NCI-H524 treated with DMSO at 0.1 percent for 48 hours (cell line): Measurements from ENCODE around the gene NUB1.
"Not testable (repeated sequence)": the region's sequence is repeated elsewhere in the genome, so short reads cannot be mapped to it uniquely, and the experiment has no call there.

ENCODE experiments used
- DNase-seq: peaks from one replicate; lab custom pipeline; 2025; lab: John Stamatoyannopoulos, UW

The NUB1 gene

DNA sequence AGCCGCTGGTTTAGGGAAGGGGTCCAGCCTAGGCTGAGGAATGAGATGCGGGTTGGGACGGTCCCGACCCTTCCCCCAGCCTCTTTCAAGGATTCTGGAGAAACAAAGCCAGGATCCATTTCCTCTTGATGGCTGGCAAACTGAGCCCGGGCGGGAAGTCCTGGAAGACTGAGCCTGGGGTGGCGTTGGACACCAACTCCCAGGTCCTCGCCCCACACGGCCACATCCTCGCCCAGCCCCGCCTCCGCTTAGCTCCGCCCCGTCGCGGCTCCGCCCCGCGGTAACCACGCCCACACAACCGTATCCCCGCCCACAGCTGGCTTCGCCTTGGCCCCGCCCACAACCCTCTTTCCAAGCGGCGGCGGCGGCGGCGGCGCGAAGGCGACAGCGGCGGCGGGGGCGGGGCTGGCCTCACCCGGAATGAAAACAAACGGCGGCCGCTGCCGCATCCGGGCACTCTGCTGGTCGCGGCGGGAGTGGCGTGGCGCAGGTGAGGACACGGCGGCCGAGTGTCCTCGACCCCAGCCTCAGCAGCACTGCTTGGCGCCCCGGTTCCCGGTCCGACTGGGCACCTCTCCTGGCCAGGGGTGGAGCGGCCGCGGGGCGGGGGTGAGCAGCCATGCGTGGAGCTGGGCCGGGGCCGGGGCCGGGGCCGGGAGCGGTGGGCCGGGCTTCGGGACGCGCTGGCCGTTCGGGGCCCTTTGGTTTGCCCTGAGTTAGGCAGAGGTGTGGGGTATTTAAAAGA lies at the start of gene NUB1:
Gene NUB1, plus strand, starts transcription at position 456 of the 745 bp plus-strand sequence. CDS start 3,538 bp downstream, outside the sequence.
- DNase-seq: no peak

- DNase-seq: no peak
These were observed 48.8 kb upstream of the NUB1 start for GRCh38 chr7:151292850-151293249.

DNA sequence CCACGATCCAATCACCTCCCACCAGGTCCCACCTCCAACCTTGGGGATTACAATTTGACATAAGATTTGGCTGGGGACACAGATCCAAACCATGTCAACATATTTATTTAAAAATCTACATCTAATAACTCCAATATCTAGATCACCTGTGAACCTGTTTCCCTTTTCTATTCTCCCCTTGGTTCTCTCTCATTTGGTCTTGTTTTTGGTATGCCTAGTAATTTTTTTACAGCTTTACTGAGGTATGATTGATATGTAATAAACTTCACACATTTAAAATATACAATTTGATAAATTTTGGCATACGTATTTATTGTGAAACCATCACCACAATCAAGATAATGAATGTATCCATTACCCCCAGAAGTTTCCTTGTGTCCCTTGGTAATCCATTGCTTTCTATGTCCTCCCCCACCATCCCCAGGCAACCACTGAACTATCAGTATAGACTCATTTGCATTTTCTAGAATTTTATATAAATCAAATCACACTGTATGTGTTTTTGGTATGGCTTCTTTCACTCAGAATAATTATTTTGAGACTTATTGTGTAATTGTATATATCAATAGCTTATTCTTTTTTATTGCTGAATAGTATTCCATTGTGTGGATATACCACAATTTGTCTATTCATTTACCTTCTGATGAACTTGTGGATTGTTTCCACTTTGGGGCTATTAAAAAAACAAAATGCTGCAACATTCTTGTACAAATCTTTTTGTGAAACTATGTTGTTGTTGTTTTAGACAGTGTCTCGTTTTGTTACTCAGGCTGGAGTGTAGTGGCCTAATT lies 45.2 kb upstream of the NUB1 start:
- DNase-seq: no peak

GRCh38 chr7:151298765-151299164 lies 42.8 kb upstream of the NUB1 start:
- DNase-seq: no peak

- no peak for DNase-seq
These were observed 42.1 kb upstream of the NUB1 start for GRCh38 chr7:151299530-151299929.

DNA sequence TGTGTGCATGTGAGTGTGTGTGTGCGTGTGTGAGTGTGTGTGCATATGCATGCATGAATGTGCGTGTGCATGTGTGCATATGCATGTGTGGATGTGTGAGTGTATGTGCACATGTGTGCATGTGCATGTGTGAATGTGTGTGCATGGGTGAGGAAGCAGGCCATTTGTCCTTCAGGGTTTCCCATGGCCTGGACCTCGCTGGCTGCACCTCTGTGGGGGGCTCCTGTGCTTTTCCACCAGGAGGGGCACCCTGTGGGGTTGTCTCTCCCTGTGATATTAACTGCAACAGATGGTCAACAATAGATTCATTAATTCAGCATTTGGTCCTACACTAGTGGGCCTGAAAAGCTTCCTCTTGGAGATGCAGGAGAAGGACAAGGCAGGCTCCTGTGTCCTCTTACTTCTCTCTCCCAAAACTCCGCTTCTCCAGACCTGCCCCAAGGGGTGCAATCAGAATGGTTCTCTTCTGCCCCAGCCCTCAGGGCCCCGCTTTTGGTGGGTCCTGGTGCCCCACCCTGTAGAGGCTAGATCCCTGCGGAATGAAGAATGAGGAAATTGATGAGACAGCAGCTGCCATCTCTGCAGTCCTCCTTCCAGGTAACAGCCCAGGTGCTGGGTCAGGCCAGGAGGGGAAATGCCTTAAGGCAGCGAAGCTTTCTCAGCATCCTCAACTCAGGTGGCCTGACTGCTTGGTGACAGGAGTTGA lies 41.5 kb upstream of the NUB1 start:
- no peak for DNase-seq

DNA sequence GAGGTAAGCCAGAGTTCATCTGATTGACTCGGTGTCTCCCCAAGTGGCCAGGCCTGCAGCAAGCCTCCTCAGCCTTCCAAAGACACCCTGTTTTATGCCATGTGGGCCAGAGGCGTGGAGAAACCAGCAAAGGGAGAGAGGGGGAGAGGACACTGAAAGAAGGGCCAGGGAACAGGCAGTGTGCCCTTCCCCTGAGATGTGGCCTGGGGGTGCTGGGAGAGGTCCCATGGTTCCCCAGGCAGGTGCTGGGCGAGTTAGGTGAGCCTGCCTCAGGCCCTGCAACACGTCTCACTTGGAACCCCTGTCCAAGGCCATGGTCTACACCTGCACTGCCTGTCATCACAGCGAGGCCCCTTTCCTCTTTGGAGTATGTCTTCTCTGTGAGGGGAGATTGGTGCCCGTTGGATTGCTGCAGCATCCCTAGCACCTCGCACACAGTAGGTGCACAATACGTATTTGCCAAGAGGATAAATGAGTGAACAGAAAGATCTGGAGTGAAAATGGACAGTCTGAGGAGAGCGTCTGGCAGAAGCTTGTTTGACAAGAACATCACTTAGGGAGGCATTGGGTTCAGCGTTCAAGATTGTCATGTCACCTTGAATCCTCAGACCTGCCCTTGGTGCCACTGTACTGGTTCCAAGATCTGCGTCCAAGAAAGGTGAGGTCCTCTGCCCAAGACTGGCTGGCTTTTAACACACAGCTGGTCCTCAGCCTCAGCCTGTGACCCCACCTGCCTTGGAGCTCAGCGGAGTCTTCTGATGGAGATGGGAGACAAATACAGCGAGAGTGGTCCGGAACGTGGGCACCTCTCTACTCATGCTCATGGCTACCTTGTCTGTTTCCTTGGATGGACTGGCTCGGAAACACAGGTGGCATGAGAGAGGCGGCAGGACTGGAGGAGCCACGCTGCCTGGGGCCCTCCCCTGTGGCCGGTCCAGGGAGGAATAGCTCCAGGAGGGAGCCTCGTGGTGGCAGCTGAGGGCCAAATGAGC lies 39.8 kb upstream of the NUB1 start:
- no peak for DNase-seq

GRCh38 chr7:151304251-151304650 lies 37.4 kb upstream of the NUB1 start:
- not testable (repeated sequence) for DNase-seq

GRCh38 chr7:151304856-151305255 lies 36.8 kb upstream of the NUB1 start:
- DNase-seq: no peak

- no peak for DNase-seq
These were observed 35.2 kb upstream of the NUB1 start for GRCh38 chr7:151306374-151306773.

DNA sequence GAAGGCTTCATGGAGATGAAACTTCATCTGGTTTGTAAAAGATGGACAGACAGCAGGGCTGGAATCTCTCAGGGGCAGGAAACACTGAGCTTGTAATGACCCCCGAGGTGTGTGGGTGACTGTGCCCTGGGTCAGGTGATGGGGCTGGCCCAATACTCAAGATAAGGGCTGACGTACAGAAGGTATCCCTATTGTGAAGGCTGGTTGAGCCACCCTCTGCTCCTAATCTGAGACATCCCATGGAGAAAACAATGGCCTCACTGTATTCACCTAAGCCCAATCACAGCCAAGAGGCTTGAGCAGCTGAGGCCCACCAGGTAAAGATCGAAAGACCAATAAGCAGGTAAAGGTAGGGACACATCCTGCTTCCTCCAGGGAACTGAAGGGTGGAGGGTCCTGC lies 34.8 kb upstream of the NUB1 start:
- DNase-seq: no peak

DNA sequence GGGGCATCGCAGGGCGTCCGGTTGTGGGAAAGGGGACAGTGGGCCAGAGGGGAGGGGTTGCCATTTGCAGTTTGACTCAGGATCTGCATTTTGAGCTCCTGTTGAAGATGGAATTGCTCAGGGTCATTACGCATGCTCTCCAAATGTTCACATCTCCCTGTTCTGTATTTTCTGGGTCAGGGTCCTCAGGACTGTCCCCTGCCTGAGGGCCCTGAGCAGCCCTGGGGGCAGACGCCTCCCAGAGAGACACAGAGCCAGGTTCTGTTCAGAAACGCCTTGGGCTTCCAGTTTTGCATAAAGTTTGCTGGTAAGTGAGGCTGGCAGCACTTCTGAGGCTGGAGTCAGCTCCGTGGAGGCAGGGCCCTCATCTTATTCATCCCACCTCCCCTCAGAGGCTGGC lies 34.1 kb upstream of the NUB1 start:
- no peak for DNase-seq

DNA sequence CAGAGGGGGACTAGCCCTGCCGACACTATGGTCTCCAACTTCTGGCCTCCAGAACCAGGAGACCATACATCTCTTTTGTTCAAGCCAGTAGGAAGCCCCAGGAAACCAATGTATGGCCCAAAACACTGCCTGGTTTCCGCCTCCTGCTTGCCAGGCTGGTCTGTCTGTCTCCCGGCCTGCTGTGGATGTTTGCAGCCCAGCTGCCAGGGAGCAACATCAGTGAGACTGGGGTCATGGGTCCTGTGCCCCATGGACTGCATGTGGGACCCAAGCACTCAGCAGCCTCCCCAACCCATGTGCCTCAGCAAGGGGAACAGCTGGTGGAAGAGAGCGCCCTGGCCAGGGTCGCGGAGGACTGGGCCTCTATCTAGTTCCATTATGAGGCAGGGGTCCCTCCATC lies 33.4 kb upstream of the NUB1 start:
- DNase-seq: no peak

DNA sequence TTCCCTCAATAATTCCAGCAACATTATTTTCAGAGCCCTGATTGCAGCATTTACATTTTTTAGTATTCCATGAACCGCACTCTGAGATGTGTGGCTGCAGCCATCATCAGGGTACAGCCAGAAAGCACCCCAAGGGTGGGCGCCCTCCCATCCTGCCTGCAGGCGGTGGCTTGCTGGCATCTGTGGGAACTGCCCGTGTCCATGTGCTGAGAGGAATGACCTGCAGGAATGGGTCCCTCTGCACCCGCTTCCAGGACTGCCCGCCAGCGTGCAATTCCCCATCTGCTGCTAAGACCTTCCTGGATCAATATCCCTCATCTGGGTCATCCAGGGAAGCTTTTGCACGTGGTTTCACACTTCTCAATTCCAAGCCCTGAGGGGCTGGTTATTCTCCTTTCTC lies 32.8 kb upstream of the NUB1 start:
- no peak for DNase-seq

DNA sequence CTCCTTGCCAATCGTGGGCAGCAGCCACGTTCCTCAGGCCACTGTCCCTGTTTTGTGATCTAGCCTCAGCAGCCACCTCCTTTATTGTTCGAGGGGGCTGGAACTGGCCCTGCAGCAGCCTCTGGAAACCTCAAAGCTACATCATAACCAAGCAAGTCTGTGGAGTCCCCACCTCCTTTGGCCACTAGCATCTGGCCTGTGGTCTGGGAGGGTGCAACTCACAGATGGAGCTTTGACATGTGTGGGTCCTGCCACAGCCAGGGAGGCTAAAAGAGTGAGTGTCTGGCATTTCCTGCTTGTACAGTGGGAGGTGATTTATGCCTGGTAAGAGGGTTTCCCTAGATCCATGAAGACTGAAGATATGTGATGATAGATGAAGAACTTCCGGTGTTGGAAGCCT lies 32.3 kb upstream of the NUB1 start:
- DNase-seq: no peak

GRCh38 chr7:151310578-151310977 lies 31.0 kb upstream of the NUB1 start:
- DNase-seq: no peak

- no peak for DNase-seq
These were observed 30.2 kb upstream of the NUB1 start for GRCh38 chr7:151311294-151311864.

DNA sequence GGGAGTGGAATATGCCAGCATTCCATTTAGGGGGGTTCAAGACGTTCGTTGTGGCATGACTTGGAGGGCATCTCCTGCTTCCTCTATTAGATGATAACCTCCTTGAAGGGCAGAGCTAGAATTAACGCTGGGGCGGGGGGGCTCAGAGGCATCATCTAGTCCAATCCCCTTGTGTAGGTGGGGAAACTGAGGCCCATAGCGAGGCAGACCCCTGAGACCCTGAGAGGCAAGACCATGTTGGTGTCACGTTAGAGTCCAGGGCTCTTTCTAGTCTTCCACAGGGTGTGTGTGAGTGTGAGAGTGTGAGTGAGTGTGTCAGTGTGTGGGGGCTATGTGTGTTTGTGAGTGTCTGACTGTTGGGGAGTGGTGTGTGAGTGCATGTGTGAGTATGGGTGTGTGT lies 29.3 kb upstream of the NUB1 start:
- DNase-seq: no peak

GRCh38 chr7:151312831-151313809 lies 28.5 kb upstream of the NUB1 start:
- DNase-seq: no peak

DNA sequence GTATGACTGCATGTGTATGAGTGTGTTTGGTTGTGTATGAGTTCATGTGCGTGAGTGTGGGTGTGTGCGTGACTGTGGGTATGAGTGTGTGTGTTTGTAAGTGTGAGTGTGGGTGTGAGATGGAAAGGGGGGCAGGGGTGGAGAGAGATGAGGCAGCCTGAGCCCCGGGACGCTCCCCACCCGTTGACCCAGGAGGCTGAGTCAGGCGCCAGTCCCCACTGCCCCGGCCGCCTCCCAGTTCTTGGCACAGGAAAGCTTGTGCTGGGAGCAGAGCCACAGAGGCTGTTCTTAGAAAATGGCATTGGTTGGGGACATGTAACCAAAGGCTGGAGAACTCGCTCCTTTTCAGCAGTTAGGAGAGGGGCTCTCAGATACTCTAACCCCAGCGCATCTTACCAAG lies 27.8 kb upstream of the NUB1 start:
- no peak for DNase-seq
